ENCODE results near the gene ZFYVE26.

The ZFYVE26 gene

GRCh38 chr14:67833403-67833802, 17.0 kb upstream of the ZFYVE26 start:
- TF ChIP-seq CREB5 (CRISPR knock-in tag; IDR thresholded peaks at IDR 0.05; ENCODE audit: low read depth) (no peak), PPARA (CRISPR knock-in tag; IDR thresholded peaks at IDR 0.05; ENCODE audit: borderline replicate concordance) (no peak), ZFP3 (CRISPR knock-in tag; IDR thresholded peaks at IDR 0.05) (no peak), TOX (CRISPR knock-in tag; IDR thresholded peaks at IDR 0.05; ENCODE audit: borderline replicate concordance) (no peak), CSRNP3 (CRISPR knock-in tag; IDR thresholded peaks at IDR 0.05) (no peak), ISL1 (CRISPR knock-in tag; IDR thresholded peaks at IDR 0.05) (no peak), ZC3H10 (CRISPR knock-in tag; IDR thresholded peaks at IDR 0.05) (no peak), BACH2 (CRISPR knock-in tag; IDR thresholded peaks at IDR 0.05; ENCODE audit: borderline replicate concordance) (no peak), ZFP30 (CRISPR knock-in tag; IDR thresholded peaks at IDR 0.05) (no peak), OSR1 (CRISPR knock-in tag; IDR thresholded peaks at IDR 0.05) (no peak), ZNF8 (CRISPR knock-in tag; IDR thresholded peaks at IDR 0.05) (no peak), POU6F1 (CRISPR knock-in tag; IDR thresholded peaks at IDR 0.05; ENCODE audit: borderline replicate concordance, low read depth) (no peak), SNAI2 (CRISPR knock-in tag; IDR thresholded peaks at IDR 0.05) (no peak), GLIS3 (CRISPR knock-in tag; IDR thresholded peaks at IDR 0.05) (no peak), ARNTL (CRISPR knock-in tag; IDR thresholded peaks at IDR 0.05; ENCODE audit: borderline replicate concordance, low read depth) (no peak), RARB (CRISPR knock-in tag; IDR thresholded peaks at IDR 0.05) (no peak), ESRRG (CRISPR knock-in tag; IDR thresholded peaks at IDR 0.05) (no peak)
- ATAC-seq: no peak

GRCh38 chr14:67831113-67831512, 14.7 kb upstream of the ZFYVE26 start:
- TF ChIP-seq ZNF565 (CRISPR knock-in tag; conservative IDR thresholded peaks at IDR 0.05; ENCODE audit: low read depth): no peak
- no peak for TF ChIP-seq CREB5 (CRISPR knock-in tag; IDR thresholded peaks at IDR 0.05; ENCODE audit: low read depth)
- TF ChIP-seq POU6F1 (CRISPR knock-in tag; IDR thresholded peaks at IDR 0.05; ENCODE audit: borderline replicate concordance, low read depth): no peak
- no peak for TF ChIP-seq RARB (CRISPR knock-in tag; IDR thresholded peaks at IDR 0.05)
- no peak for TF ChIP-seq ZFP30 (CRISPR knock-in tag; IDR thresholded peaks at IDR 0.05)
- no peak for ATAC-seq

GRCh38 chr14:67821121-67821520, 4.7 kb upstream of the ZFYVE26 start:
- no peak for ATAC-seq
- no peak for TF ChIP-seq CSDC2 (CRISPR knock-in tag; IDR thresholded peaks at IDR 0.05)
- TF ChIP-seq ESRRG (CRISPR knock-in tag; IDR thresholded peaks at IDR 0.05): no peak
- no peak for TF ChIP-seq OSR1 (CRISPR knock-in tag; IDR thresholded peaks at IDR 0.05)
- no peak for TF ChIP-seq PATZ1 (CRISPR knock-in tag; IDR thresholded peaks at IDR 0.05; ENCODE audit: borderline replicate concordance)
- TF ChIP-seq CSRNP3 (CRISPR knock-in tag; IDR thresholded peaks at IDR 0.05): no peak
- no peak for TF ChIP-seq CREB5 (CRISPR knock-in tag; IDR thresholded peaks at IDR 0.05; ENCODE audit: low read depth)
- no peak for TF ChIP-seq TCF4 (CRISPR knock-in tag; IDR thresholded peaks at IDR 0.05; ENCODE audit: borderline replicate concordance)
- TF ChIP-seq ZFP30 (CRISPR knock-in tag; IDR thresholded peaks at IDR 0.05): no peak
- no peak for TF ChIP-seq RARB (CRISPR knock-in tag; IDR thresholded peaks at IDR 0.05)
- TF ChIP-seq TSHZ2 (CRISPR knock-in tag; IDR thresholded peaks at IDR 0.05): no peak
- TF ChIP-seq ZNF70 (CRISPR knock-in tag; IDR thresholded peaks at IDR 0.05): no peak
- no peak for TF ChIP-seq ZC3H10 (CRISPR knock-in tag; IDR thresholded peaks at IDR 0.05)
- no peak for TF ChIP-seq ARNTL (CRISPR knock-in tag; IDR thresholded peaks at IDR 0.05; ENCODE audit: borderline replicate concordance, low read depth)

Measured in SK-N-SH treated with all-trans-retinoic acid at 6 μM for 48 hours (cell line).